Neural cell (in vitro differentiated cells): ENCODE results near the gene CSNK2B. TPM values are rescaled to one million over a fixed set of nuclear protein-coding genes. Genes with fewer than 3 reads are reported as not detected.

Experiments used
- H2AFZ ChIP-seq: fragments of 200-600, 300-800 bp; sonication (generic), shearing (Covaris generic); 2 replicates; pipeline ENCODE4 v1.6.0; 2014; ENCODE audit warnings: low read depth, mild to moderate bottlenecking, antibody characterized with exemption, low read length, moderate library complexity
- H3F3A ChIP-seq: fragments of 200-600 bp; shearing (Covaris generic); 2 replicates; pipeline ENCODE4 v1.6.1; 2016; ENCODE audit warnings: mild to moderate bottlenecking, moderate library complexity, mixed read lengths, antibody characterized with exemption, low read length; ENCODE audit not compliant: insufficient read depth, poor library complexity, severe bottlenecking
- H3K27ac ChIP-seq: fragments of 200-600, 300-800 bp; sonication (generic), shearing (Covaris generic); 2 replicates; pipeline ENCODE4 v1.5.1; 2014; ENCODE audit warnings: mild to moderate bottlenecking, low read length, moderate library complexity
- H3K27me3 ChIP-seq: fragments of 300-800, 200-600 bp; sonication (generic), shearing (Covaris generic); 2 replicates; pipeline ENCODE4 v1.6.0; 2014; ENCODE audit warnings: mild to moderate bottlenecking, low read depth, low read length, moderate library complexity; ENCODE audit not compliant: insufficient read depth
- H3K36me3 ChIP-seq: fragments of 300-800, 200-600 bp; sonication (generic), shearing (Covaris generic); 2 replicates; pipeline ENCODE4 v1.5.1; 2014; ENCODE audit warnings: mild to moderate bottlenecking, antibody characterized with exemption, low read length, moderate library complexity; ENCODE audit not compliant: insufficient read depth
- H3K4me2 ChIP-seq: fragments of 300-800, 200-600 bp; sonication (generic), shearing (Covaris generic); 2 replicates; pipeline ENCODE4 v1.6.0; 2014; ENCODE audit warnings: mild to moderate bottlenecking, low read length
- H3K4me3 ChIP-seq: fragments of 300-800, 200-600 bp; sonication (generic), shearing (Covaris generic); 2 replicates; pipeline ENCODE4 v1.5.1; 2014; ENCODE audit warnings: mild to moderate bottlenecking, low read length, moderate library complexity
- H3K79me2 ChIP-seq: fragments of 200-600 bp; shearing (Covaris generic); replicated peaks from 2 replicates; pipeline ENCODE4 v1.6.0; 2014; ENCODE audit warnings: mild to moderate bottlenecking, low read length, moderate library complexity; ENCODE audit not compliant: insufficient read depth
- H3K9ac ChIP-seq: fragments of 300-800, 200-600 bp; sonication (generic), shearing (Covaris generic); 2 replicates; pipeline ENCODE4 v1.6.1; 2016; ENCODE audit warnings: mild to moderate bottlenecking, low read length, mixed read lengths
- H3K9me2 ChIP-seq: fragments of 200-600 bp; shearing (Covaris generic); 2 replicates; pipeline ENCODE4 v1.6.1; 2016; ENCODE audit warnings: mild to moderate bottlenecking, low read length, mixed read lengths; ENCODE audit not compliant: insufficient read depth
- H3K9me3 ChIP-seq: fragments of 200-600, 300-800 bp; sonication (generic), shearing (Covaris generic); 2 replicates; pipeline ENCODE4 v1.6.1; 2016; ENCODE audit warnings: mild to moderate bottlenecking, mixed run types, low read length, moderate library complexity, mixed read lengths
- H4K20me1 ChIP-seq: fragments of 200-600 bp; shearing (Covaris generic); 2 replicates; pipeline ENCODE4 v1.6.1; 2016; ENCODE audit warnings: mild to moderate bottlenecking, mixed run types; ENCODE audit not compliant: insufficient read depth
- EP300 ChIP-seq: fragments of 450-650 bp; conservative IDR thresholded peaks from 2 replicates; pipeline ENCODE4 v1.6.1; 2014; ENCODE audit warnings: antibody characterized with exemption, mild to moderate bottlenecking, moderate library complexity; ENCODE audit not compliant: poor library complexity, severe bottlenecking
- EZH2 ChIP-seq: fragments of 200-600, 300-800 bp; shearing (Covaris generic), sonication (generic); IDR thresholded peaks from 2 replicates; pipeline ENCODE4 v1.6.1; 2014; ENCODE audit warnings: antibody characterized with exemption, low read length, borderline replicate concordance, mild to moderate bottlenecking; ENCODE audit not compliant: insufficient read depth, poor library complexity, severe bottlenecking
- MXI1 ChIP-seq: fragments of 450-650 bp; conservative IDR thresholded peaks from 2 replicates; pipeline ENCODE4 v1.6.1; 2014; ENCODE audit warnings: antibody characterized with exemption, mild to moderate bottlenecking; ENCODE audit not compliant: poor library complexity, severe bottlenecking
- POLR2AphosphoS5 ChIP-seq: IDR thresholded peaks from 2 replicates; pipeline ENCODE4 v1.6.1; 2012
- RAD21 ChIP-seq: fragments of 450-650 bp; conservative IDR thresholded peaks from 2 replicates; pipeline ENCODE4 v1.6.1; 2014; ENCODE audit warnings: antibody characterized with exemption, mild to moderate bottlenecking, moderate library complexity
- SMC3 ChIP-seq: fragments of 450-650 bp; conservative IDR thresholded peaks from 2 replicates; pipeline ENCODE4 v1.6.1; 2014; ENCODE audit warnings: antibody characterized with exemption, mild to moderate bottlenecking, moderate library complexity; ENCODE audit not compliant: poor library complexity
- TAF1 ChIP-seq: IDR thresholded peaks from 2 replicates; pipeline ENCODE4 v1.6.1; 2012; ENCODE audit warnings: low read depth
- polyA plus RNA-seq: library from polyadenylated mRNA; depleted of rRNA; stranded (reverse); fragments of >200 nt; gene quantifications from 2 replicates; pipeline ENCODE4 v1.2.3, GENCODE V29; 2014
- TF ChIP-seq, protein P1 (sequence below): fragments of 450-650 bp; IDR thresholded peaks from 2 replicates; pipeline ENCODE4 v1.5.1; 2014; ENCODE audit warnings: antibody characterized with exemption, mild to moderate bottlenecking, moderate library complexity; ENCODE audit not compliant: poor library complexity, severe bottlenecking
- TF ChIP-seq, protein P2 (sequence below): IDR thresholded peaks from 2 replicates; pipeline ENCODE4 v1.6.1; 2012; ENCODE audit warnings: borderline replicate concordance

Gene CSNK2B
- polyA plus RNA-seq, 1 donor from 2014 or later: 135 TPM

DNA sequence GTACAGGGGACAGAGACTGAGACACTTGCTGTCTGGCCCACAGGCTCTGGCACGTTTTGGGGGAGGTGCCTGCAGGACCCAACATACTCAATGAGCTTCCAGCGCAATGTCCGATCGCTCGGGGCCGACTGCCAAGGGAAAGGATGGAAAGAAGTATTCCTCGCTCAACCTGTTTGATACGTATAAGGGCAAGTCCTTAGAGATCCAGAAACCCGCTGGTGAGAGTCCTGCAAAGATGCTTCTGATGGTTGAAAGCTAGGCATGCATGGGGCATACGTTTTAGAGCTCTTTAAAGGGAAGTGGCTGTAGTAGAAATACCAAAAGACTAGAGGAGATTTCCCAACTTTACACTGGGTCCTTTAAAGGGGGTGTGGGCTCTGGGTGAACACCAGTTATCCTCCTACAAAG, 43.2 kb upstream of the CSNK2B start:
- Histone ChIP-seq H3K27ac (peak overlapping the region; percentile 99), H4K20me1 (no peaks in the 10 kb centered on the region), H3K79me2 (peaks cover 51% of the 10 kb centered on the region), H3K4me3 (peak overlapping the region; percentile 93), H2AFZ (no peak overlapping the region), H3F3A (no peaks in the 10 kb centered on the region), H3K9me2 (no peaks in the 10 kb centered on the region), H3K9me3 (no peaks in the 10 kb centered on the region), H3K9ac (peak overlapping the region; percentile 100), H3K4me2 (peak overlapping the region; percentile 100), H3K36me3 (peaks cover 5% of the 10 kb centered on the region), H3K27me3 (no peaks in the 10 kb centered on the region)
- TF ChIP-seq RAD21: no peak
- TF ChIP-seq MXI1: no peak
- TF ChIP-seq EZH2: no peak

DNA sequence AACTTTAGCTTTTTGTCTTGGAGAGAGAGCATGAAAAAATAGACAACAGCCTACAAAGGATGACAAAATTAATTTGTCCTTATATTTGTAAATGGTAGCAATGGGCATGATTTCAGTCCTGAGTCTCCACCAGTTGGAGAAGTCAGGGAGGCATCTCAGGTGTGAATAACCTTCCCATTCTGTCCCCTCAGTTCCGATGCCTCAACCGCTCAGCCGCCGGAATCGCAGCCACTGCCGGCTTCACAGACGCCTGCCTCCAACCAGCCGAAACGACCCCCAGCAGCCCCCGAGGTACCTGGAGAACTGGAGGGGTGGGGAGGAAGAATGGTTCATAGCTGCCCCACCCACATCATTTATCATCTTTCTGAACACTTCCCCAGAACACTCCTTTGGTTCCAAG, 41.8 kb upstream of the CSNK2B start:
- Histone ChIP-seq H3K79me2 (peaks cover 53% of the 10 kb centered on the region), H3K27me3 (no peaks in the 10 kb centered on the region), H4K20me1 (no peaks in the 10 kb centered on the region), H3K4me3 (no peak overlapping the region), H3K4me2 (no peak overlapping the region), H3K9me3 (no peaks in the 10 kb centered on the region), H3K27ac (no peak overlapping the region), H2AFZ (no peak overlapping the region), H3K9ac (no peak overlapping the region), H3F3A (no peaks in the 10 kb centered on the region), H3K9me2 (no peaks in the 10 kb centered on the region), H3K36me3 (peaks cover 5% of the 10 kb centered on the region)
- TF ChIP-seq EZH2: no peak
- TF ChIP-seq, protein P1, sequence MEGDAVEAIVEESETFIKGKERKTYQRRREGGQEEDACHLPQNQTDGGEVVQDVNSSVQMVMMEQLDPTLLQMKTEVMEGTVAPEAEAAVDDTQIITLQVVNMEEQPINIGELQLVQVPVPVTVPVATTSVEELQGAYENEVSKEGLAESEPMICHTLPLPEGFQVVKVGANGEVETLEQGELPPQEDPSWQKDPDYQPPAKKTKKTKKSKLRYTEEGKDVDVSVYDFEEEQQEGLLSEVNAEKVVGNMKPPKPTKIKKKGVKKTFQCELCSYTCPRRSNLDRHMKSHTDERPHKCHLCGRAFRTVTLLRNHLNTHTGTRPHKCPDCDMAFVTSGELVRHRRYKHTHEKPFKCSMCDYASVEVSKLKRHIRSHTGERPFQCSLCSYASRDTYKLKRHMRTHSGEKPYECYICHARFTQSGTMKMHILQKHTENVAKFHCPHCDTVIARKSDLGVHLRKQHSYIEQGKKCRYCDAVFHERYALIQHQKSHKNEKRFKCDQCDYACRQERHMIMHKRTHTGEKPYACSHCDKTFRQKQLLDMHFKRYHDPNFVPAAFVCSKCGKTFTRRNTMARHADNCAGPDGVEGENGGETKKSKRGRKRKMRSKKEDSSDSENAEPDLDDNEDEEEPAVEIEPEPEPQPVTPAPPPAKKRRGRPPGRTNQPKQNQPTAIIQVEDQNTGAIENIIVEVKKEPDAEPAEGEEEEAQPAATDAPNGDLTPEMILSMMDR: no peak
- TF ChIP-seq POLR2AphosphoS5: no peak
- TF ChIP-seq RAD21: no peak
- TF ChIP-seq TAF1: no peak
- TF ChIP-seq, protein P2, sequence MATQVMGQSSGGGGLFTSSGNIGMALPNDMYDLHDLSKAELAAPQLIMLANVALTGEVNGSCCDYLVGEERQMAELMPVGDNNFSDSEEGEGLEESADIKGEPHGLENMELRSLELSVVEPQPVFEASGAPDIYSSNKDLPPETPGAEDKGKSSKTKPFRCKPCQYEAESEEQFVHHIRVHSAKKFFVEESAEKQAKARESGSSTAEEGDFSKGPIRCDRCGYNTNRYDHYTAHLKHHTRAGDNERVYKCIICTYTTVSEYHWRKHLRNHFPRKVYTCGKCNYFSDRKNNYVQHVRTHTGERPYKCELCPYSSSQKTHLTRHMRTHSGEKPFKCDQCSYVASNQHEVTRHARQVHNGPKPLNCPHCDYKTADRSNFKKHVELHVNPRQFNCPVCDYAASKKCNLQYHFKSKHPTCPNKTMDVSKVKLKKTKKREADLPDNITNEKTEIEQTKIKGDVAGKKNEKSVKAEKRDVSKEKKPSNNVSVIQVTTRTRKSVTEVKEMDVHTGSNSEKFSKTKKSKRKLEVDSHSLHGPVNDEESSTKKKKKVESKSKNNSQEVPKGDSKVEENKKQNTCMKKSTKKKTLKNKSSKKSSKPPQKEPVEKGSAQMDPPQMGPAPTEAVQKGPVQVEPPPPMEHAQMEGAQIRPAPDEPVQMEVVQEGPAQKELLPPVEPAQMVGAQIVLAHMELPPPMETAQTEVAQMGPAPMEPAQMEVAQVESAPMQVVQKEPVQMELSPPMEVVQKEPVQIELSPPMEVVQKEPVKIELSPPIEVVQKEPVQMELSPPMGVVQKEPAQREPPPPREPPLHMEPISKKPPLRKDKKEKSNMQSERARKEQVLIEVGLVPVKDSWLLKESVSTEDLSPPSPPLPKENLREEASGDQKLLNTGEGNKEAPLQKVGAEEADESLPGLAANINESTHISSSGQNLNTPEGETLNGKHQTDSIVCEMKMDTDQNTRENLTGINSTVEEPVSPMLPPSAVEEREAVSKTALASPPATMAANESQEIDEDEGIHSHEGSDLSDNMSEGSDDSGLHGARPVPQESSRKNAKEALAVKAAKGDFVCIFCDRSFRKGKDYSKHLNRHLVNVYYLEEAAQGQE: no peak
- no peak for TF ChIP-seq EP300
- TF ChIP-seq SMC3: no peak
- no peak for TF ChIP-seq MXI1

DNA sequence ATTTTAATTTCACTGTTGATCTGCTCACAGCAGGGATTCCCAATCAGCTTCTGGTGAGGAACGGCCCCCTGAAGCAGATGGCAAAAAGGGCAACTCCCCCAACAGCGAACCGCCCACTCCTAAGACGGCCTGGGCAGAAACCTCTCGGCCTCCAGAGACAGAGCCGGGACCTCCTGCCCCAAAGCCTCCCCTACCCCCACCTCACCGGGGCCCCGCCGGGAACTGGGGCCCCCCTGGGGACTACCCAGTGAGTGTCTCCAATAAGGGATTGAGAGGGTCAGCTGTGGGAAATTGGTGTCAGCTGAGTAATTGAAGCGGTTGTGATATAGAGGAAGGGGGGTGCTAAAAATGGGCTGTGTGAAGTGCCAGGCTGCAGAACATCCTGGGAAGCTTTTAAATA, 38.9 kb upstream of the CSNK2B start:
- no peak overlapping the region for H3K4me3 ChIP-seq
- no peaks in the 10 kb centered on the region for H3K27me3 ChIP-seq
- no peaks in the 10 kb centered on the region for H3F3A ChIP-seq
- H3K79me2 ChIP-seq: peaks cover 40% of the 10 kb centered on the region
- no peaks in the 10 kb centered on the region for H4K20me1 ChIP-seq
- H3K9me3 ChIP-seq: no peaks in the 10 kb centered on the region
- no peak overlapping the region for H3K27ac ChIP-seq
- TF ChIP-seq SMC3 (no peak), EZH2 (no peak), RAD21 (no peak), TAF1 (no peak), MXI1 (no peak), EP300 (no peak), POLR2AphosphoS5 (no peak)
- TF ChIP-seq, protein P2: no peak
- TF ChIP-seq, protein P1: no peak
- no peaks in the 10 kb centered on the region for H3K9me2 ChIP-seq
- peaks cover 5% of the 10 kb centered on the region for H3K36me3 ChIP-seq
- H2AFZ ChIP-seq: no peak overlapping the region
- no peak overlapping the region for H3K9ac ChIP-seq
- no peak overlapping the region for H3K4me2 ChIP-seq
